GM20431 (cell line): ENCODE results near the gene TMEM82.

ENCODE experiments used
- in situ Hi-C: fragments of 300-500 bp; cut with MseI, MboI; formaldehyde crosslinking; loops from one replicate; pipeline ENCODE4 v1.15.0; 2020; ENCODE audit warnings: low sequenced_read_pairs; ENCODE audit not compliant: unreplicated experiment

Gene TMEM82

DNA sequence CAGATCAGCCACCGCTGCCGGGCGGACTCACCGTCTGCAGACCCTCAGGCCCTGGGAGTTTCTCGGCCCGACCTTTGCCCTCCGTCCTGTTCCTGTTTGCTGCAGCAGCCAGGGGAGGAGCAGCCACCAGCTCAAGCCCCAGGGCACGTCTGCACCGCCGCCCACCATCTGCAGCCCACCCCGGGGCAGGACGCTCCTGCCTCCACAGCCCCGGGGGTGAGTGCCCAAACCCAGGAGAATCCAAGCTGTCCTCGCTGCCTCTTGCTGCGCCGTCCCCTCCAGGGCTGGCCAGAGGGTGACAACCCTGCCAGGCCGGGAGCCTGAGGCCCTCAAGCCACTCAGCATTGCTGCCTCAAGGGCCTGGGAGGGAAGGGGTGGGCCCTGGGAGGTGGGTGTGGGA, 7.4 kb upstream of the TMEM82 start:
- in situ Hi-C loops: no loop called here

DNA sequence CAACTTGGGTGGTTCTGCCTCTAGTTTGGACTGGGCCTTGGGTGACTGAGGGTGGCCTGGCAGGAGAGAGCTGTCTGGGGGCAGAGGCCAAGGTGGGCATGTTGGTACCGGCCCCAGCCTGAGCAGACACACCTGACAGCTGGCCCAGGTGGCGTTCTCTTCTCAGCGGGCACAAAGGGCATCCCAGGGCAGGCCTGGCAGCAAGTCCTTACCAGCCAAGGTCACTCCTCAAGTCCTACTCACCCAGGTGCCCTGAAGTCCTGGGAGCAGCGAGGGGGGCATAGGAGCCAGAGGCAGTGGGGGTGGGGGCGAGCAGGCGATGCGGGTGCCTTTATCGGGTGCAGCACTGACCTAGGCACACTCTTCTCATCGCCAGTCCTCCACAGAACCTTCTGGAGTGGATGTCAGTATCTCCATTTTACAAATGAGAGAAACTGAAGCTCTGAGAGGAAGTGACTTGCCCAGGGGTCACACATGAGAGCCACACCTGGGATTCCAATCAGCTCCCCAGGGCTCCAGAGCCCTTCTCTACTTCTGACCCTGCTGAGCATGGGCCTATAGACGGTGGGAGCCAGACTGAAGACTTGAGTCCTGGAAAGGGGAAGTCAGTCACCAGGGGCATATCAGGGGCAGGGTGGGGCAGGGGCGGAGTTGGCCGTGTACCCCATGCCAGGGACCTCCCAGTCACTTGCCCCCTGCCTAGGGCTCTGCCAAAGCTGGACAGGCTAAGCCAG, 6.8 kb upstream of the TMEM82 start:
- in situ Hi-C loops: no loop called here

DNA sequence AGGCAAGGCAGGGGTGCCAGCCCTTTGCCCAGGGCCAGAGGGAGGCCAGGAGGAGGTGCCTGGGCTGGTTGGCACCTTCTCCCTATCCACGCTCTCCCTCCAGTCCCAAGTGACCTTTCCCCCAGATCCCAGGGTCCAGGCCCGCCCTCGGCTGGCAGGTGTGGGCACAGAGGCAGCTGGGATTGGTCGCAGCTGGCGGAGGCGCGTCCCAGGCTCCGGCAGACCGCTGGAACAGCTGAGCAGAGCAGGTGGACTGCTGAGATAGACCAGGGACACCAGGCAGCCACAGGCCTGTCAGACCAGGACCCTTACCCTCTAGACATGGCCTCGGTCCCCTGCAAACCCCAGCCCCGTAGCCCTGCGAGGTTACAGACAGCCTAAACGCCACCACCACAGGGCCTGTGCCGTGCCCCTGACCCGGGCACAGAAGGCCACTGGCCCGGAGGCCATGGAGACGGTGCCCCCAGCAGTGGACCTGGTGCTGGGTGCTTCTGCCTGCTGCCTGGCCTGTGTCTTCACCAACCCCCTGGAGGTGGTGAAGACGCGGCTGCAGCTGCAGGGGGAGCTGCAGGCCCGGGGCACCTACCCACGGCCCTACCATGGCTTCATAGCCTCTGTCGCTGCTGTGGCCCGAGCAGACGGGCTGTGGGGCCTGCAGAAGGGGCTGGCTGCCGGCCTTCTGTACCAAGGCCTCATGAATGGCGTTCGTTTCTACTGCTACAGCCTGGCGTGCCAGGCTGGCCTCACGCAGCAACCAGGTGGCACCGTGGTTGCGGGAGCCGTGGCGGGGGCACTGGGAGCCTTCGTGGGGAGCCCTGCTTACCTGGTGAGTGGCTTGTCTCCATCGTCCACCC, 6.0 kb upstream of the TMEM82 start, which contains the start of gene SLC25A34:
Gene SLC25A34 (plus strand): TSS at position 221 of the 854 bp plus-strand sequence. CDS start 228 bp downstream, at position 449.
- in situ Hi-C loops: no loop called here

GRCh38 chr1:15736892-15737261, 5.4 kb upstream of the TMEM82 start:
- in situ Hi-C loops: no loop called here

DNA sequence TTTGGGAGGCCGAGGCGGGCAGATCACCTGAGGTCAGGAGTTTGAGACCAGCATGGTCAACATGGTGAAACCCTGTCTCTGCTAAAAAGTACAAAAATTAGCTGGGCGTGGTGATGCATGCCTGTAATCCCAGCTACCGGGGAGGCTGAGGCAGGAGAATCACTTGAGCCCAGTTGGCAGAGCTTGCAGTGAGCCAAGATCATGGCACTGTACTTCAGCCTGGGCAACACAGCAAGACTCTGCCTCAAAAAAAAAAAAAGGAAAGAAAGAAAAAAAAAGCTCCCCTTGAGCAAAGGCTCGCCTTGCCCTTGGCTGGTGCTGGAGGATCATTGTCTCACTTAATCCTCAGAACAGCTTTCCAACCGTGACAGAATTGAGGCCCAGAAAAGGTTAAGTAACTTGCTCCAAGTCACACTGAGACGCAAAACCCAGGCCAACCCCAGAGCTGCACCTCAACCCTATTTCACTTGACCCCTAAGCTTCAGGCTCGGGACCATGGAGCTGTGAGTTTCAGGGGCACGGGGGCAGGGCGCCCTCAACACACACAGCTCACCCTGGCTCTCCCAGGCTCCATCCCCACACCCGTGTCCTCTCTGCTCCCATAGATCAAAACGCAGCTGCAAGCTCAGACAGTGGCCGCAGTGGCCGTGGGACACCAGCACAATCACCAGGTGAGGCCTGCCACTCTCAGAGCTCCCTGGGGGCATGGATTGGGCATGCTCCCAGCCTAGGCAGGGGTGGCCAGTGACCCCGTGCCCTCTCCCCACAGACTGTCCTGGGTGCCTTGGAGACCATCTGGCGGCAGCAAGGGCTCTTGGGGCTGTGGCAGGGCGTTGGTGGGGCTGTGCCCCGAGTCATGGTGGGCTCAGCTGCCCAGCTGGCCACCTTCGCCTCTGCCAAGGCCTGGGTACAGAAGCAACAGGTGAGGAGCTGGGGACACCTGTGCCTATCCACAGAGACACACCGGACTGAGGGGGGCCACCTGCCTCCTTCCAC, 4.7 kb upstream of the TMEM82 start:
- in situ Hi-C loops: no loop called here

DNA sequence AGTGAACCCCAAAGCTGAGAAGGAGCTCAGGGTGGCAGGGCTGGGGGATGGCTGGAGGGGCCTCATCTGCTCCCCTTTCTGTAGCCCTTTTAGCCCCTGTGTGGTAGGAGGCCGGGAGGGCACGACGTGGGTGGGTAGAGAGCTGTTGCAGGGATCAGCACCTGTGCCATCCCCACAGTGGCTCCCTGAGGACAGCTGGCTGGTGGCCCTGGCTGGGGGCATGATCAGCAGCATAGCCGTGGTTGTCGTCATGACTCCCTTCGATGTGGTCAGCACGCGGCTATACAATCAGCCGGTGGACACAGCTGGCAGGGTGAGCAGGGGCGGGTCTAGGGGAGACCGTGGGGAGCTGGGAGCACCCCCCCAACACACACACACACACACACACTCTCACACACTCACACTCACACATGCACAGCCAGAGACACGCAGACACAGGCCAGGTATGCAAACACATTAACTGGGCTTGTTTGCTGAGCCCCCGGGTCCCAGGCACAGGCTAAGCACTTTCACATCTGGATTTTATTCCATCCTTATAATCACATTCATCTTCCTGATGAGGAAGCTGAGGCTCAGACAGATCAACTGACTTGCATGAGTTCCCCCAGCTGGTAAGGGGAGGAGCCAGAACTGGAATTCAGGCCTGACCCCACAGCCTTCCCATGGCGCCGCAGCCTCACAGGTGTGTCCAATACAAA, 3.7 kb upstream of the TMEM82 start:
- in situ Hi-C loops: no loop called here

GRCh38 chr1:15739259-15739658, 3.0 kb upstream of the TMEM82 start:
- in situ Hi-C loops: no loop called here

DNA sequence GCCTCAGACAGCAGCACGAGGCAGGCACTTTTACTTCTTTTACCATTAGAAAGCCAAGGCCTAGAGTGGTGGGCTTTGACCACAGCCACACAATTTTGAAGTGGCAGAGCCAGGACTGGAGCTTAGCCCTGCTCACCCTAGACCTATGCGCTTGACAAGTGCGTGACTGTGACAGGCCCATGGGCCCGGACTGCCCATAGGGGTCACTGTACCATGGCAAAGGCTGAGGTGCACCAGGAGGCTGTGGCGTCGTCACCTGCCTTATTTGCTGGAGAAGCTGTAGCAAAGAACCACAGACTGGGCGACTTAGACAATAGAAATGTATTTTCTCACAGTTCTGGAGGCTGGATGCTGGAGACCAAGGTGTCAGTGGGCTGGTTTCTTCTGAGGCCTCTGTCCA, 2.6 kb upstream of the TMEM82 start:
- in situ Hi-C loops: no loop called here

- in situ Hi-C loops: no loop called here
These were observed 1.1 kb upstream of the TMEM82 start for GRCh38 chr1:15740924-15741850.

- in situ Hi-C loops: no loop called here
These were observed 1.9 kb downstream of the TMEM82 start for GRCh38 chr1:15744122-15744679.

DNA sequence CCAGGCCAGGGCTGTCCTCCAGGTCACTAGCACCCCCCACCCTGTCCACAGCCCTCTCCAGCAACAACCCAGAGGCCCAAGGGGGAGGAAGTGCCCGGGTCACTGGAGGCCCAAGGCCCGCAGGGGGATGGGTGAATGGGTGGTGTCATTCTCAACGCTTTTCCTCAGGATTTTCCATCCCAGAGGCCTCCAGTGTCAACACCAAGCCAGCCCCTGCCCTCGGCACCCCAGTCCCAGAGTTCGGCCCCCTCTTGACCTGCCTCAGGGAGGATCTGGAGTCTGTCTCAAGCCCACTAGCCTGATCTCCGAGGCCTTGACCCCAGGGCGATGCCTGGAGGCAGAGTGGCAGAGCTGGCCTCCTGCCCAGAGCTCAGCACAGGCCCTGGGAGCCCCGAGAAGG, 5.1 kb downstream of the TMEM82 start:
- in situ Hi-C loops: no loop called here

DNA sequence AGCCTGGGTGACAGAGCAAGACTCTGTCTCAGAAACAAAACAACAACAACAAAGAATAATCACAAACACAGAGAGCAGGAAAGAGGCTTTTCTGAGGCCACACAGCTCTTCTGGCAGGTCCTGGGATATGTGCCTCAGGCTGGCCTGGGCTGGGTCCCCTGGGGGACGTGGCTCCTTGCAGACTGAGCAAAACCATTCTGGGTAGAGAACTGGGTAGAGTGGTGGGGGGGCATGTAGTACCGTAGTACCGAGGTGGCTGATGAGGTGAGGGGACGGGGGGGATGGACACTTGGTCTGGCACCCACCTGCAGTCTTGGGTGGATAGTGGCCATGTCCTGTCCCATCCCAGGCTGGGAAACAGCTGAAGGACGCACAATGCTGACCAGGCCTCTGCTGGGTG, 6.0 kb downstream of the TMEM82 start:
- in situ Hi-C loops: no loop called here

DNA sequence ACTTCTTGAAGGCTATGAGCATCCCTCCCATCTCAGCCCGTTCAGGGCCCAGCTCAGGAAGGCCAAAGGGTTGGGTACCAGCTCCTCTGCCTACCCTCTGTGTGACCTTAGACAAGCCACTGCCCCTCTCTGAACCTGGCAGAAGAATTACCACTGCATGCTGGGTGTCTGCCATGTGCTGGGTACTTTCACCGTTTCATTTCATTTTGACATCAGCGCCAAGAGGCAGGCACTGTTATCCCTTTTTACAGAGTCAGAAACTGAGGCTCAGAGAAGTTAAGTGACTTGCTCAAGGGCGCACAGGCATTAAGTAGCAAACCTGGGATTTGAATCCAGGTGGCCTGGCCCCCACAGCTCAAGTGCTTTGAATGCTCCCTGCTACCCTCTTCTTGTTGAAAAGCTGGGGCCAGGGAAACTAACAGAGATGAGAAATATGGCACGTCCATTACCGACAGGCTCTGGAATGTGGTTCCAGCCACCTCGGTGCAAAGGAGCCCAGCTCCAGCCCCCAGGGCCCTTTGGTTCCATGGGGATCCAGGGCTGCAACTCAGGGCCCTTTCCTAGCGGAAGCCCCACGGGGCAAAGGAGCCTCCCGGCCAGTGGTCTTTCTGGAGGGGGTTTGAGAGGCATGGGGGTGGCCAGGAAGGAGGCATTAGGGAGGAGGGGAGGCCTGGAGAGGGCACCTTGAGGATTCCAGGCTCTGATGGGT, 6.5 kb downstream of the TMEM82 start:
- in situ Hi-C loops: no loop called here

- in situ Hi-C loops: no loop called here
These were observed 7.3 kb downstream of the TMEM82 start for GRCh38 chr1:15749399-15750291.

- in situ Hi-C loops: no loop called here
These were observed 8.6 kb downstream of the TMEM82 start for GRCh38 chr1:15750924-15751323.

GRCh38 chr1:15751717-15752116, 9.4 kb downstream of the TMEM82 start:
- in situ Hi-C loops: no loop called here

- in situ Hi-C loops: no loop called here
These were observed 11.5 kb downstream of the TMEM82 start for GRCh38 chr1:15753776-15754175.
